KBM-7 (cell line): Measurements from ENCODE around the gene INCA1.
A peak's percentile ranks its signal among the peaks of the same experiment; 100 is the strongest.

Experiments used
- DNase-seq: peaks from one replicate; pipeline ENCODE4 v3.0.0-alpha.2; 2015
- in situ Hi-C: fragments of 300-500 bp; cut with MboI; formaldehyde crosslinking; loops from 2 replicates; pipeline ENCODE4 v1.14.3; 2020; ENCODE audit warnings: low sequenced_read_pairs, low pct_unique_long_range_greater_than_20kb, mixed read lengths

Gene INCA1

GRCh38 chr17:5019475-5019956 is 22.2 kb upstream of the INCA1 start:
- in situ Hi-C loops, result no loop called here
- DNase-seq, result peak; percentile 49

GRCh38 chr17:5014357-5014756 is 17.0 kb upstream of the INCA1 start:
- DNase-seq, result no peak
- in situ Hi-C loops, result no loop called here

DNA sequence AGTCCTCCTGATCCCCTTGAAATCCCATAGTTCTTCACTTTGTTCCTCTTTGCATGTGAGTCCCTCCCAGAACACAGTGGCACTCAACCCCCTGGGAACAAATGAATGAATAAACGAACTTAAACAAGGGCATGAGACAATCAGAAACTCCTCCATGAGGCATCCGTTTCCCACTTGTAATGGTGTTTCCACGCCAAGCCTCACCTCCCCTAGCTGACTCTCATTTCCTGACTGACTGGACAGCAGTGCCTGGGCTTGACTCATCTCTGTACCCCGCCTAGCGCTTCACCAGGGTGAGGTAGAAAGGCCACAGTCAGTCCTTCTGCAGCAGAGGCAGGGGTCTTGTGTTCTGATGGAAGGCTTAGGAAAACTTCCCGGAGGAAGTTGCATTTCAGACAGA is 14.6 kb upstream of the INCA1 start:
- no peak for DNase-seq
- in situ Hi-C loops, result no loop called here

DNA sequence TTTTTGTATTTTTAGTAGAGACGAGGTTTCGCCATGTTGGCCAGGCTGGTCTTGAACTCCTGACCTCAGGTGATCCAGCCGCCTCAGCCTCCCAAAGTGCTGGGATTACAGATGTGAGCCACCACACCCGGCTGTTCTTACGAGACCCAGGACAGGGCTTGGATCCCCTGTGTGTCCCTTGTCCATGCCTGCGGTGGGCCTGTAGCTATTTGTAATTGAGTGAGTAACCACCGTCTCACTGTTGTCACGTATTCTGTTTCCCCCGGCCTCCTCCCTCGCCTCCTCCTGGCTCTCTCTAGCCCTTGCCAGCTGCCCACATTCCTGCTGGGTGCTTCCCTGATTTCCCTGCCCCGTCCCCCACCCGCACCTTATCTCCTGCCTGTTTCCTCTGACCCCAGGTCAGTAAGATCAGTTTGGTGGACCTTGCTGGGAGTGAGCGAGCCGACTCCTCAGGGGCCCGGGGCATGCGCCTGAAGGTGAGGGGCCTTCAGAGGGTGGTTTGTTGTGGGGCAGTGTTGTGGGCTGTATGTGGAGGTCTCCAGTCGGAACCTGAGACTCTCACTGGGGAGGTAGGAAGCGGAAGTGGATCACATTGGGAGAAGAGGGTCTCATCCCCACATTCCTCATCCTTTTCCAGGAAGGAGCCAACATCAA is 6.0 kb upstream of the INCA1 start:
- in situ Hi-C loops, result no loop called here
- no peak for DNase-seq

DNA sequence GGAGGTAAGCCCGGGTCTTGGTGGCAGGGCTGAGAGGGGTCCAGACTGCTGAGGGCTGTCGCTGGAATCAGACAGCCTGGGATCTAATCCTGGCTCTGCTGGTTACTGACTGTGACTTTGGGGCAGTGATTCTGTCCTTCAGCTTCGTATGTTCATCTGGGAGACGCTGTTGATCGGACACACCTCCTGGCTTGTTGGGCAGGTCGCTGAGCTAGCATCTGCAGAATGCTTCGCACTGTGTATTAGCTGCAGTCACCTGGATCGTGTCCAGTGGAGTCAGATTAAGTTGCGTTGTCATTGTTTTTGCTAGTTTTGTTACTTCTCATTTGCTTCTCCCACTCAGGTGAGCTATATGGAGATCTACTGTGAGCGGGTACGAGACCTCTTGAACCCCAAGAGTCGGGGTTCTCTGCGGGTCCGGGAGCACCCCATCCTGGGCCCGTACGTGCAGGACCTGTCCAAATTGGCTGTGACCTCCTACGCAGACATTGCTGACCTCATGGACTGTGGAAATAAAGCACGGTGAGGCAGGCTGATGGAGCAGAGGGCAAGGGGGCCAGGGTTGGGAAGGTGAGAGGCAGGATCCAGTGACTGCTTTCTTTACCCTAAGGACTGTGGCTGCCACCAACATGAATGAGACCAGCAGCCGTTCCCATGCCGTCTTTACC is 4.9 kb upstream of the INCA1 start:
- in situ Hi-C loops, result no loop called here
- DNase-seq, result no peak

DNA sequence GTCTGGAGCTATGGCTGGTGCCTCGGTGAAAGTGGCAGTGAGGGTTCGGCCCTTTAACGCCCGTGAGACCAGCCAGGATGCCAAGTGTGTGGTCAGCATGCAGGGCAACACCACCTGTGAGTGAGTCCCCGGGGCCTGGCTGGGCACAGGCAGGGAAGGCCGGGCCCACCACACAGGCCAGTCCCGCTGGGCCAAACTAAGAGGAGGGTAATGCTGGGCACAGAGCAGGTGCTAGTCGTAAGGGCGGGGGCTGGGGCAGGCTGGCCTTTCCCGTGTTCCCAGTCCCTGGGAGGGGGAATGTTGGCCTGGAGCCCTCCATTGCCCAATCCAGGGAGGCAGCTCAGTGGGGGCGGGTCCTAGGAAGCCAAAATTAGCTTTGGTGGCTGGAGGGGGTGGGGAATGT is 2.9 kb upstream of the INCA1 start:
- in situ Hi-C loops, result no loop called here
- no peak for DNase-seq

DNA sequence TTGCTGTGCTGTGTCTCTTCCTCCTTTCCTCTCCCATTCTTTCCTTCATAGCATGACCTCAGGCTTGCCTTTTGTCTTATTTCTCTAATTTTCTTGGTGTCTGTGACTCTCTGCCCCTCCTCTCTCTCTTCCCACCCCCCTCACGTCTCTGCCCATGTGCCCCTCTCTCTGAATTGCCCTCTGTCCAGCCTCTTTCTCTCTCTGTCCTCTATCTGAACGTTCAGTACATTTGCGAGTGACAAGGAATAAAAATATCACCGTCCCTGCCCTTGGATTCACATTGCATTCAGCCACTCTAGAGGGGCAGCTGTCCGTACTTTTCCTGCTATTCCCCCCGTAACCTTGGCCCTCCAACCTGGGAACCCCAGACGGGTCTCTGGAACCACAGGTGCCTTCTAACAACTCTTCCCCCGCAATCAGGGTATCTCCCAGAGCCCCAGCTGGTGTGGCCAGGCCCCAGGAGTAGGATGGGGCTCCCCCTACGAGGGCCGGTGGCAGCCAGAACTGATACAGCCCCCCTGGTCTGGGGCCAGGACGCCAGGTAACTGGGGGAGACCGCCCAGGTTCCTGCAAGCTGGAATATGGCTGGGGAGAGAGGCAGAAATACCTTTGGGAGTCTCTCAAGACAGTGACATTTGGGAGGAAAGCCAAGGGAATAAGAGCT is 2.2 kb upstream of the INCA1 start:
- in situ Hi-C loops, result no loop called here
- DNase-seq, result no peak

- in situ Hi-C loops, result no loop called here
- DNase-seq, result peak; percentile 12
Observed at GRCh38 chr17:4998732-4999429, 1.6 kb upstream of the INCA1 start.

- peak; percentile 11 for DNase-seq
- in situ Hi-C loops, result no loop called here
Observed at GRCh38 chr17:4998027-4998731, 857 bp upstream of the INCA1 start.

DNA sequence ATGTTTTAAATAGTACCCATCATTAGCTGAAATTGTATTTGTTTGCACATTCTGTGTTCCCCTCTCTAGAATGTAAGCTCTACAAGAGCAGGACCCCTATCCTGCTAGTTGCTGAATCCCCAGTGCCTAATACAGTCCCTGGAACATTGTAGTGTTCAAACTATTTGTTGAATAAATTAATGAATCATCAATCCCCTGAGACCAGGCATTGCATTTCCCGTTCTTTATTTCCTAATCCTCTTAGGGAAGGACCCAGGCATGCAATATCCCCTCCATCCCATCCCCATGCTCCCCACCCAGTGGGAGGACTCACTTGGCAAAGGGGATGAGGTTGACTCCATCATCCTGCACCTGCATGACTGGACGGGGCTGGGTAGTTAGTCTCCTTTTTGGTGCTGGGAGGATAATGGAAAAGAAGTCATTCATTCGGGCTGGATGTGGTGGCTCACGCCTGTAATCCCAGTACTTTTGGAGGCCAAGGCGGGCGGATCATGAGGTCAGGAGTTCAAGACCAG is 3.2 kb downstream of the INCA1 start:
- DNase-seq, result no peak
- in situ Hi-C loops, result no loop called here

DNA sequence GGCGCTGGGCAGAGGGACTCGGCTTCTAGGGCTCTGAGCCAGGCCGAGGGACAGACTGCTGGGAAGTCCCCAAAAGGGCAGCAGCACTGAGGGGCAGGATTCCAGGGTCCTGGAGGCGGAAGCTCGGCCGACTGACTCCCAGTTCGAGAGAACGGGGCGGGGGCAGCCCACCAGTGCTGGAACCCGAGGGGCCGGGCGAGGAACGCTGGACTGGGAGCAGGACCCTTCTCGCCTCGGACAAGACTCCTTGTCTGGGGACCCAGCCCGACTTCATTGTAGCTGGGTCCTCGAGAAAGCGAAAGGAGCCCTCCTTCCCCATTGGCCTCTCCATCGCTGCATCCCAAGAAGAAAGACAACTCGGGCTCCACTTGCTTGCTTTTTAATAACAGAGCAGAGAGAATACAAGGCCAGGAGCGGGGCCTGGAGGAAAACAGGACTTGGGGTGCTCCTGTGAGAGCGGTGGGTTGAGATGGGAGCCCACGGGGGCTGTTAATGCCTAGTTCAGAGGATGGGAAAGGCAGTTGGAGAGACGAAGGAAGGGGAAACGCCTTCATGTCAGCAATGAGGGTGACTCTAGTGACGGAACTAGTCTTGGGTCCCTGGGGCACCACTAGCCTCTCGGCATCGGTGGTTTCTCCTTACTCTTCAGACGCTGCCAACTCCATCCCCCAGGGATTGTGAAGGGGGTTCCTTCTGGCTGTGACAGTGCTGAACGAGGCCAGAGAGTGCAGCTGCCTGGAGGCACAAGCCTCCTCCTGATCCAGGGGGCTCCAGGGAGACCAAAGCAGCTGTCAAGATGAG is 9.4 kb downstream of the INCA1 start:
- DNase-seq, result no peak
- in situ Hi-C loops, result no loop called here

DNA sequence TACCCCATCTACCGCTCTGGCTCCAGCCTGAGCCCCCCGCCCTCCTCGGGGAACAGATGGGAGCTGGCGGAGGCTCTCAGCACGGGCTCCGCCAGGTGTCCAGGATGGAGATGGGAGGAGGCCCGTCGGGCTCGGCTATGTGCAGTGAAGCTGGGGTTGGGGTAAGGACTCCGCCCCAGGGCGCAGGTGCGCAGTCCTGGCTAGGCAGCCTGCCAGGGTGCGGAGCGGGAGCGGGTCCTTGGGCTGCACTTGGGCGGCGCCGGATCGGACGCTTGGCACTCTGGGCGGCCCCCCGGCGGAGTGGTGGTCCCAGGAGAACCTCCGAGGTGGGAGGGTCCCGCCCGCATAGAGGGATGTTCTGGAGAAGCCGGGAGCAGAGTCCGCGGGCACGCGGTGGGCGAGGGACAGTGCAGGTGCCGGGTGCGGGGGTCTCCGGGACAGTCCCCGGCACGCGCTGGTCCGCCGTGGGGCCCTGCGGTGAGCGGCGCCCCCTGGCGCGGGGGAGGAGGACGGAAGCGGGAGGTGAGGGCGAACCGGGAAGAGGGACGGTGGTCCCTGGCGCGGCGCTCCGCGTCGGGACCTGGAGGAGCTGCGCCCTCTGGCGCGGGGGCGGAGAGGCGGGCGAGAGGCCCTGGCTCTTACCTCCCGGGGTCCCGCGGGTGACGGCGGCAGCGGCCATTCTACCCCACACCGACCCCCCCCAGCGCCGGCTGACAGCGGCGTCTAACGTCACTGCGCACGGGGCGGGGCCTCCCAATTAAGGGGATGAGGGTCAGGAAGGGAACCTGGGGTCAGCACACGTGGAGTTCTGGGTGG is 10.2 kb downstream of the INCA1 start, which contains the start of gene CAMTA2:
CAMTA2 (minus strand) TSS at position 725 of the 816 bp plus-strand sequence. CDS start 1,453 bp downstream, outside the sequence.
- in situ Hi-C loops, result no loop called here
- DNase-seq, result peak; percentile 85

DNA sequence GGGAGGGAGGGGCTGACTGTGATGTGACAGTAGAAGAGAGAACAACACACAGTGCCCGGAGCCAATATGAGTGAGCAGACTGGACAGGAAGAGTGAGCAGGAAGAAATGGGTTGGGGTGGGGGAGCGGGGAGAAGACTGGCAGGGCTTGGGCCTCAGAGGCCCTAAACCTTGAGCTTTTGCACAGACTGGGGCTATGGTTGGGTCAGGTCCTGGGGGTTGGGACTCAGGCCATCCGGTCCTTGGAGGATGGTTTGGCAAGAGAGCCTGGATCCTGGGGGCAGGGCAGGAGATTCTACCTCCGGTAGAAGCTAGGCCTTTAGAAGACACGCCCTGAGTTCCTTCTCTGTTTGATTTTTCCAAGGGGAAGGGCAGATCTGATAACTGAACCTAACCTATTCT is 10.9 kb downstream of the INCA1 start:
- no peak for DNase-seq
- in situ Hi-C loops, result no loop called here

GRCh38 chr17:4982305-4982704 is 15.0 kb downstream of the INCA1 start:
- in situ Hi-C loops, result no loop called here
- no peak for DNase-seq

- in situ Hi-C loops, result no loop called here
- peak; percentile 83 for DNase-seq
Observed at GRCh38 chr17:4980644-4981216, 16.6 kb downstream of the INCA1 start.

DNA sequence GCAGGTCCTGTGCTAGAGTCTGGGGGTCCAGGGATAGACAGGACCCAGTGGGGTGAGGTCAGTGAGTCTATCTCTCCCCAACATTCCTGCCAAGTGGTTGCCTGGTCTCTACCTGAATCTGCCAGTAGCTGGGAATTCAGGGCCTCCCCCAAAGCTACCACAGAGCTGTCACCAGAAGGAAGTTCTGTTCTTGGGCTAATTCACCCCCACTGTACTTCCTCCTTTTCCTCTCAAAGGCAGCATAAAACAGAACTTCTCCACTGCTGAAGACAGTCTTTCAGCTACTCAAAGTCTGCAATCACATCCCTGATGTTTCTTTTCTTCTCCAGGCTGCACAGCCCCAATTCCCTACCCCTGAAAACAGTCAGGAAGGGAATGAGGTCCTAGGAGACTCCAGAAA is 18.6 kb downstream of the INCA1 start:
- peak; percentile 74 for DNase-seq
- in situ Hi-C loops, result no loop called here

DNA sequence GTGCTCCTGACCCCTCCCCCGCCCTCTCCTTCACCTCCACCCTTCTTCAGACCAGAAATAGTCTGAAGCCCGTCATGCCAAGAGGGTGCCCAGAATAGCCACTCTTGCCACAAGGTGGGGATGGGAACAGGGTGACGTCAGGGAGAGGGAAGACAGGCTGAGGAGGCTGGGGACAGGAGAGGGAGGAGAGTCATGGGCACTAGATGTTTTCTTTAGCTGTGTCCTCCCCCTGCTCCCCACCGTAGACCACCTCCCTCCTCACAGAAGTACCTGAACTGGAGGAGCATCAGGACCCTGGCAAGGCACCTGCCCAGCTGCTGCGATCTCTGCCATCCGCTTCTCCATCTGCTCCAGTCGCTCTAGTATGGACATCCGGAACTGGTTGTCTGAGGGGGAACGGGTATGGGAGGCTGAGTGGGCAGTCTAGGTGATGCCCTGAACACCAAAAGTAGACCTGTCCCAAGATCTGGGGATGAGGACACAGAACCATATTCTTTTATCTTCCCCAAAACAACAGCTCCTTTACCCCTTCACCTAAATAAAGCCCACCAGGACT is 23.1 kb downstream of the INCA1 start:
- in situ Hi-C loops, result no loop called here

More for the DNA sequence above, 23.1 kb downstream of the INCA1 start:
- DNase-seq, result no peak
